ENCODE measurements around the gene DCHS1. TPM values are rescaled to one million over a fixed set of nuclear protein-coding genes. Genes with fewer than 3 reads are reported as not detected.

DCHS1 gene
- total and polyA plus RNA-seq, 2 of the 13 experiments (the other 11 are each of a cell fraction or from before 2014, with no cell fraction given), result under 0.01 to 0.03 TPM

- peak; percentile 44; the same call in 1 of the 2 replicates for TF ChIP-seq TFAP4 (IDR thresholded peaks at IDR 0.05; ENCODE audit: borderline replicate concordance, low read depth)
- peak; percentile 58 for TF ChIP-seq TEAD3 (CRISPR knock-in tag; optimal IDR thresholded peaks at IDR 0.05; ENCODE audit: borderline replicate concordance)
- peak; percentile 70; the same call in 1 of the 2 replicates for TF ChIP-seq ZFP90 (CRISPR knock-in tag; IDR thresholded peaks at IDR 0.05; ENCODE audit: borderline replicate concordance)
- no peak for TF ChIP-seq ZNF235 (CRISPR knock-in tag; IDR thresholded peaks at IDR 0.05; ENCODE audit: borderline replicate concordance)
- no peak for TF ChIP-seq ZNF607 (CRISPR knock-in tag; IDR thresholded peaks at IDR 0.05; ENCODE audit: borderline replicate concordance)
- TF ChIP-seq HOXA7 (CRISPR knock-in tag; IDR thresholded peaks at IDR 0.05), result no peak
- TF ChIP-seq USF2 (IDR thresholded peaks at IDR 0.05; ENCODE audit: low read depth, low read length), result peak; percentile 99
- TF ChIP-seq USF2 (CRISPR knock-in tag; IDR thresholded peaks at IDR 0.05; ENCODE audit: borderline replicate concordance), result peak; percentile 99; the same call in 1 of the 2 replicates
- TF ChIP-seq E2F1 (CRISPR knock-in tag; IDR thresholded peaks at IDR 0.05), result no peak
- TF ChIP-seq CBFB (CRISPR knock-in tag; IDR thresholded peaks at IDR 0.05), result no peak
- no peak for TF ChIP-seq AGO2 (optimal IDR thresholded peaks at IDR 0.05; ENCODE audit: low read depth, low read length)
- no peak for TF ChIP-seq KDM4B (CRISPR knock-in tag; IDR thresholded peaks at IDR 0.05)
- no peak for TF ChIP-seq SOX5 (CRISPR knock-in tag; IDR thresholded peaks at IDR 0.05; ENCODE audit: borderline replicate concordance)
- TF ChIP-seq CREB1 (IDR thresholded peaks at IDR 0.05), result peak; percentile 96
- TF ChIP-seq CREB1 (CRISPR knock-in tag; IDR thresholded peaks at IDR 0.05), result peak; percentile 99
- no peak for TF ChIP-seq HNF4A (CRISPR knock-in tag; IDR thresholded peaks at IDR 0.05)
- no peak for TF ChIP-seq THAP8 (CRISPR knock-in tag; IDR thresholded peaks at IDR 0.05; ENCODE audit: borderline replicate concordance)
- no peak for TF ChIP-seq RARG (CRISPR knock-in tag; IDR thresholded peaks at IDR 0.05; ENCODE audit: low read depth)
- TF ChIP-seq FOXM1 (CRISPR knock-in tag; IDR thresholded peaks at IDR 0.05), result no peak
- no peak for TF ChIP-seq MZF1 (CRISPR knock-in tag; IDR thresholded peaks at IDR 0.05; ENCODE audit: borderline replicate concordance)
- no peak for TF ChIP-seq LBX2 (CRISPR knock-in tag; IDR thresholded peaks at IDR 0.05; ENCODE audit: borderline replicate concordance)
- TF ChIP-seq ZMYM3 (CRISPR knock-in tag; IDR thresholded peaks at IDR 0.05), result no peak
- no peak for TF ChIP-seq ZSCAN25 (CRISPR knock-in tag; IDR thresholded peaks at IDR 0.05)
- TF ChIP-seq LCORL (IDR thresholded peaks at IDR 0.05), result no peak
- no peak for TF ChIP-seq LCORL (CRISPR knock-in tag; IDR thresholded peaks at IDR 0.05)
- no peak for TF ChIP-seq ZFP36L2 (CRISPR knock-in tag; IDR thresholded peaks at IDR 0.05)
- TF ChIP-seq GTF2F1 (IDR thresholded peaks at IDR 0.05; ENCODE audit: low read length), result no peak
- no peak for TF ChIP-seq ZNF768 (CRISPR knock-in tag; IDR thresholded peaks at IDR 0.05)
Observed at GRCh38 chr11:6619004-6619745, 36.4 kb downstream of the DCHS1 start, which contains the start of gene TPP1 (continued).
